ENCODE data around the gene RAB27A.

Gene RAB27A

GRCh38 chr15:55231455-55231854 lies 58.2 kb downstream of the RAB27A start:
- no peak overlapping the region for H3K4me3 ChIP-seq (ENCODE audit: low read depth, low read length)
- no peak for TF ChIP-seq CTCF (IDR thresholded peaks at IDR 0.05; ENCODE audit: borderline replicate concordance, insufficient read depth, low read depth, low read length)

GRCh38 chr15:55230953-55231352 lies 58.7 kb downstream of the RAB27A start:
- H3K4me3 ChIP-seq (ENCODE audit: low read depth, low read length): no peak overlapping the region
- TF ChIP-seq CTCF (IDR thresholded peaks at IDR 0.05; ENCODE audit: borderline replicate concordance, insufficient read depth, low read depth, low read length): no peak

- H3K4me3 ChIP-seq (ENCODE audit: low read depth, low read length): no peak overlapping the region
- no peak for TF ChIP-seq CTCF (IDR thresholded peaks at IDR 0.05; ENCODE audit: borderline replicate concordance, insufficient read depth, low read depth, low read length)
Measured at GRCh38 chr15:55230051-55230670, 59.5 kb downstream of the RAB27A start.

GRCh38 chr15:55226127-55226526 lies 63.5 kb downstream of the RAB27A start:
- H3K4me3 ChIP-seq (ENCODE audit: low read depth, low read length): no peak overlapping the region
- TF ChIP-seq CTCF (IDR thresholded peaks at IDR 0.05; ENCODE audit: borderline replicate concordance, insufficient read depth, low read depth, low read length): no peak

- no peak overlapping the region for H3K4me3 ChIP-seq (ENCODE audit: low read depth, low read length)
- no peak for TF ChIP-seq CTCF (IDR thresholded peaks at IDR 0.05; ENCODE audit: borderline replicate concordance, insufficient read depth, low read depth, low read length)
Measured at GRCh38 chr15:55224892-55225291, 64.7 kb downstream of the RAB27A start.

GRCh38 chr15:55222588-55222987 lies 67.0 kb downstream of the RAB27A start:
- TF ChIP-seq CTCF (IDR thresholded peaks at IDR 0.05; ENCODE audit: borderline replicate concordance, insufficient read depth, low read depth, low read length): no peak

More at GRCh38 chr15:55222588-55222987, 67.0 kb downstream of the RAB27A start:
- no peak overlapping the region for H3K4me3 ChIP-seq (ENCODE audit: low read depth, low read length)
